HFF-Myc (cell line): Measurements from ENCODE around the gene MOB4.
A peak's percentile ranks its signal among the peaks of the same experiment; 100 is the strongest.

Experiments
- DNase-seq: peaks from one replicate; pipeline ENCODE4 v3.0.0-alpha.2; 2011; ENCODE audit warnings: low read depth; ENCODE audit errors: extremely low read depth
- H3K4me3 ChIP-seq: replicated peaks from 2 replicates; pipeline ENCODE4 v1.5.1; 2011; ENCODE audit warnings: low read depth, mild to moderate bottlenecking, control low read depth, low read length
- TF ChIP-seq, protein P1 (sequence below): IDR thresholded peaks from 2 replicates; pipeline ENCODE4 v1.5.1; 2012; ENCODE audit warnings: mild to moderate bottlenecking, low read depth, low read length, control low read depth; ENCODE audit errors: missing control alignments

Gene MOB4

DNA sequence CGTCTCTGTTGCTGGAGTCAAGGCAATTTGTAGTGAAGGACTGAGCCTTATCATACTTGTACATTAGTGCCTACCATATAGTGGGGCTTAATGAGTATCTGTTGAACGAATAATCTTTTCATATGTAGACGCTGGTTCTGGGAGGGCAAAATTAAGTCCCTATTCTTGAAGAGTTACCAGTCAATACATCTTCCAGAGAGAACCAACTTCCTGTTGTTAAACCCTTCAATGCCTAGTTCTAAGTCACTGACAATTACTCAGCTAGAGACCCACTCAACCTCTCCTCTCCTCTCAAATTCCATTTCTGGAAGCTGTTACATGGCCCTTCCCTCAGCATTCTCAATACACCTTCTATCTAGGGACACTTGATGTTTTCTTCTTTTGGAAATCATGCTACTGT, 1.1 kb upstream of the MOB4 start:
- DNase-seq: no peak
- H3K4me3 ChIP-seq: peak overlapping the region; percentile 69; the same call in 1 of the 2 replicates
- TF ChIP-seq, protein P1, sequence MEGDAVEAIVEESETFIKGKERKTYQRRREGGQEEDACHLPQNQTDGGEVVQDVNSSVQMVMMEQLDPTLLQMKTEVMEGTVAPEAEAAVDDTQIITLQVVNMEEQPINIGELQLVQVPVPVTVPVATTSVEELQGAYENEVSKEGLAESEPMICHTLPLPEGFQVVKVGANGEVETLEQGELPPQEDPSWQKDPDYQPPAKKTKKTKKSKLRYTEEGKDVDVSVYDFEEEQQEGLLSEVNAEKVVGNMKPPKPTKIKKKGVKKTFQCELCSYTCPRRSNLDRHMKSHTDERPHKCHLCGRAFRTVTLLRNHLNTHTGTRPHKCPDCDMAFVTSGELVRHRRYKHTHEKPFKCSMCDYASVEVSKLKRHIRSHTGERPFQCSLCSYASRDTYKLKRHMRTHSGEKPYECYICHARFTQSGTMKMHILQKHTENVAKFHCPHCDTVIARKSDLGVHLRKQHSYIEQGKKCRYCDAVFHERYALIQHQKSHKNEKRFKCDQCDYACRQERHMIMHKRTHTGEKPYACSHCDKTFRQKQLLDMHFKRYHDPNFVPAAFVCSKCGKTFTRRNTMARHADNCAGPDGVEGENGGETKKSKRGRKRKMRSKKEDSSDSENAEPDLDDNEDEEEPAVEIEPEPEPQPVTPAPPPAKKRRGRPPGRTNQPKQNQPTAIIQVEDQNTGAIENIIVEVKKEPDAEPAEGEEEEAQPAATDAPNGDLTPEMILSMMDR: no peak

DNA sequence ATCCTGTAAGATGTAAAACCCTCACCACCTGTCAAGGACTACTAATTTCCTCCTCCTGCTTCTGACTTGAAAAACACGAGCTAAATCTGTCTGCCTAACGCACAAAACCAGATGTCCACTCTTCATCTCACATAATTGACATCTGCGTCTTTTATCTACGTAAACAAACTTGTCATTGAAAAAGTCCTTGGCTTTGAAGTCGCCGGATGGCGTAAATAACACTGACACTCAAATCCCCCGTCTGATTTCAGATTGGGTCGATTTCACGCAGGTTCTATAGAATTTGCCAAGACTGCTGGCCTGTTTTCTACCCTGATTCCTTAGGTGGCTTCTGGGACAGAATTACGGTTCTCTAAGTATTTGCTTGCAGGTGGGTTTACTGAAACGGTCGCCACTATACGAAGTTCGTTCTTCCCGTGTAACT, 539 bp upstream of the MOB4 start:
- no peak for DNase-seq

DNA sequence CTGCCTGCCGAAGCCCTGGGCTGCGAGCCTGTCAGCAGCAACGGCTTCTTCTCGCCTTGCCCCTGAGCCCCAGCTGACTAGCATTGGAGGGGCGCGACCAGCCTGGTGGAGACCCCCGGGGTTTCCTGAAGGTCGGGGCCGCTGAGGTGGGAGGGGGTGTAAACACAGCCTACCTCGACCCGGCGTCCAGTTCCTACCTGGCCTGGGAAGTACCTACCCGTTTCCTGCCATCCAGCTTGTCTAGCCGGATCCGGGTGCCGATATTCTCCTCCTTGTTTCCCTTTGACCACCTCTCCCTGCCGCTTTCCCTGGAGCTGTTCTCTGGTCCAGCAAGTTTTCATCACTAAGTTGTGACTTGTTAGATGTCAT, 511 bp downstream of the MOB4 start:
- H3K4me3 ChIP-seq: peak overlapping the region; percentile 69
- TF ChIP-seq, protein P1: no peak
- no peak for DNase-seq

More for the DNA sequence above, 539 bp upstream of the MOB4 start:
- H3K4me3 ChIP-seq: peak overlapping the region; percentile 69
- TF ChIP-seq, protein P1: no peak

DNA sequence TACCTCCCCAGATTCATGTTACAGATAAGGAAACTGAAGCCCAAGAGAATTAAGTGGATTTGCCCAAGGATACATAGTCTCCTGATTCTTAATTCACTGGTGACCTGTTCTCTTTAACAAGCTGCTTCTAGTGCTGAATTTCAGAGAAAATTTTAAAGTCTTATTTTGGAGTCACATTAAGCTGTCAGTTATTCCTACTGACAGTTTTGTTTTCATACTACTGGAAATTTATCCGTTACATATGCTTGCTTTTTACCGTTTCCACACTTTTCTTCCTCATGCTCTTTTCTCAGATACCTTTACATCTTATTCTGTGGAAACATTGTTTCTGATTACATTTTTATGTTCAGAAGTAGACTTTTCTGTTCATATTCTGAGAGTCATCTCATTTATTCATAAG, 1.3 kb downstream of the MOB4 start:
- no peak for DNase-seq
- peak overlapping the region; percentile 69 for H3K4me3 ChIP-seq
- TF ChIP-seq, protein P1: no peak

DNA sequence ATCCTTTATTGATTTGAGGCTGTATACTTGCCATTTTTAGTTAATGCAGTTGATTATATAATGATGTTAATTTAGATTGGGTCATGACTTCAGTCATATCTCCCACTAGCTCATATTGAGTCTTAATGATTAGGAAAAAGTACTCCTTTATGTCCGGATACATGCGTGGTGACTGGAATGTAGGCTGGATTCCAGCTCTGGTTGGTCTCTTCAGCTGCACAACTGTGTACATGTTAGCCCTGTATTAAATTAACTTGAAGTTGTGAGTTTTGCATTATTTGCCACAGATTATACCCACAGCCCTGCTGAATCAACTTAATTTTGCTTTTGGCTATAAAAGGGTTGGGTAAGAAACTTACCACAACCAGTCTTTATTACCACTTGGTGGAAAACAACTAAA, 22.5 kb downstream of the MOB4 start:
- TF ChIP-seq, protein P1: no peak
- DNase-seq: no peak
- H3K4me3 ChIP-seq: no peak overlapping the region

DNA sequence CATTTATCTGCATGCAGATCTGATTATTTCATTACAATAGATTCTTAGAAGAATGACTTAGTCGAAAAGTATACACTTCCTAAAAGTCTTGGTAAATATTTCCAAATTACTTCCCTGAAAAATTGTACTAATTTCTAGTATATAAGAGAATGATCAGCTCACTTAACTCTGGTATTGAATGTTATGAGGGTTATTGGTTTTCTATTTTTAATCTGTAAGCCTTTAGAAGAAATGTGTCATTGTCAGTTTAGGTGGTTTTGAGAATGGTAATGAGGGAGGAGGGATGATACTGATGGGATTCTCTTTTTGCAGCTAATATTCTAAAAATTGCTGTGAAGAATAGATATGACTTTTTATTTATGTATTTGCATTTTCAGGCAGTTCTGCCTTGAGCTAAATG, 23.9 kb downstream of the MOB4 start:
- TF ChIP-seq, protein P1: no peak
- H3K4me3 ChIP-seq: no peak overlapping the region
- no peak for DNase-seq

DNA sequence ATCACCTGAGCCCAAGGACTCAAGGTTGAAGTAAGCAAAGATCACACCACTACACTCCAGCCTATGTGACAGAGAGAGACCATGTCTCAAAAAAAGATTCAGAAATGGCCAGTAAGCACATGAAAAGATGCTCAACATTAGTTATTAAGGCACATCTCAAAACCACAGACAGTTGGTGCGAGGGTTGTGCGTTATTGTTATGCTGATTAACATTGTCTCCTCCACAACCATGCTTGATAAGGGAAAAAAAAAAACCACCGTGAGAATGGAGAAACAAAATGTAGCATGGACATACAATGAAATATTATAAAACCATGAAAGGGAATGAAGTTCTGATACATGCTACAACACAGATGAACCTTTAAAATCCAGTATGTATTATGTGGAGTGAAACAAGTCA, 27.3 kb downstream of the MOB4 start:
- TF ChIP-seq, protein P1: no peak
- DNase-seq: no peak
- no peak overlapping the region for H3K4me3 ChIP-seq
